OCI-LY7 (cell line): ENCODE data around the gene MTHFR. TPM values are rescaled to one million over a fixed set of nuclear protein-coding genes. Genes with fewer than 3 reads are reported as not detected.

Experiments
- BruUV-seq: library from RNA; stranded (reverse); fragments of 400-500 nt; replicated peaks from 2 replicates; lab custom pipeline; 2021; lab: Mats Ljungman, UMichigan
- CTCF ChIA-PET: fragments of 300-600 bp; sonication (Branson Sonifier 250); formaldehyde crosslinking; loops from one replicate; lab custom pipeline; 2022; ENCODE audit warnings: antibody characterized with exemption; ENCODE audit not compliant: unreplicated experiment; lab: Charles Lee
- POLR2A ChIA-PET: fragments of 300-600 bp; sonication (Branson Sonifier 250); formaldehyde crosslinking; loops from one replicate; lab custom pipeline; 2022; ENCODE audit warnings: antibody characterized with exemption; lab: Charles Lee
- DNase-seq: peaks from one replicate; pipeline ENCODE4 v3.0.0-alpha.2; 2015; ENCODE audit warnings: low spot score
- H2AFZ ChIP-seq: fragments of 200-600 bp; sonication (generic), shearing (Covaris generic); 2 replicates; pipeline ENCODE4 v1.6.1; 2014; ENCODE audit warnings: mild to moderate bottlenecking, antibody characterized with exemption, low read length, moderate library complexity
- H3K27ac ChIP-seq: fragments of 200-600 bp; sonication (generic); 2 replicates; pipeline ENCODE4 v1.5.1; 2014; ENCODE audit warnings: mixed run types, low read depth, mild to moderate bottlenecking, moderate library complexity, low read length, inconsistent platforms; ENCODE audit not compliant: poor library complexity, severe bottlenecking
- H3K36me3 ChIP-seq: fragments of 200-600 bp; sonication (generic); 2 replicates; pipeline ENCODE4 v1.6.1; 2014; ENCODE audit warnings: mild to moderate bottlenecking, antibody characterized with exemption, low read length, moderate library complexity, mixed read lengths; ENCODE audit not compliant: insufficient read depth
- H3K4me1 ChIP-seq: fragments of 200-600 bp; sonication (generic); 2 replicates; pipeline ENCODE4 v1.5.1; 2014; ENCODE audit warnings: mild to moderate bottlenecking, low read length; ENCODE audit not compliant: insufficient read depth, poor library complexity, severe bottlenecking
- H3K4me2 ChIP-seq: fragments of 200-600 bp; sonication (generic); 2 replicates; pipeline ENCODE4 v1.6.1; 2014; ENCODE audit warnings: mild to moderate bottlenecking, low read length
- H3K4me3 ChIP-seq: fragments of 200-600 bp; sonication (generic); 2 replicates; pipeline ENCODE4 v1.5.1; 2014; ENCODE audit warnings: mild to moderate bottlenecking, low read depth, low read length; ENCODE audit not compliant: poor library complexity, severe bottlenecking
- H3K79me2 ChIP-seq: fragments of 200-600 bp; sonication (generic); 2 replicates; pipeline ENCODE4 v1.6.1; 2016; ENCODE audit warnings: low read depth, mild to moderate bottlenecking, low read length, moderate library complexity, mixed read lengths; ENCODE audit not compliant: insufficient read depth
- H3K9me2 ChIP-seq: fragments of 200-600 bp; sonication (generic); 2 replicates; pipeline ENCODE4 v1.6.1; 2016; ENCODE audit warnings: mild to moderate bottlenecking, low read length, mixed read lengths; ENCODE audit not compliant: insufficient read depth
- H3K9me3 ChIP-seq: fragments of 200-600 bp; sonication (generic); 2 replicates; pipeline ENCODE4 v1.6.1; 2014; ENCODE audit warnings: mild to moderate bottlenecking, mixed run types, low read length, mixed read lengths
- H4K20me1 ChIP-seq: fragments of 200-600 bp; sonication (generic); 2 replicates; pipeline ENCODE4 v1.6.1; 2014; ENCODE audit warnings: mild to moderate bottlenecking, antibody characterized with exemption, low read length, moderate library complexity, mixed read lengths; ENCODE audit not compliant: insufficient read depth
- CTCF ChIP-seq: fragments of 200-600 bp; sonication (generic); conservative IDR thresholded peaks from 2 replicates; pipeline ENCODE4 v1.5.1; 2014; ENCODE audit warnings: mild to moderate bottlenecking, antibody characterized with exemption, low read length, moderate library complexity, mixed read lengths
- EZH2phosphoT487 ChIP-seq: fragments of 200-600 bp; sonication (generic); IDR thresholded peaks from 2 replicates; pipeline ENCODE4 v1.6.1; 2018; ENCODE audit warnings: low read depth, borderline replicate concordance, mild to moderate bottlenecking, mixed run types, antibody characterized with exemption, low read length, moderate library complexity, mixed read lengths
- intact Hi-C: fragments of 100-400 bp; cut with micrococcal nuclease; formaldehyde crosslinking; loops from one replicate; pipeline ENCODE4 v1.10.0; 2022; ENCODE audit not compliant: unreplicated experiment
- total RNA-seq, 2 experiments: library from RNA; depleted of rRNA in 1 of 2; stranded (reverse); fragments of >200 nt in 1 of 2; shearing (Covaris generic) in 1 of 2; gene quantifications; 2 replicates each; pipeline ENCODE4 v1.2.3, GENCODE V29; 2014 to 2022

MTHFR gene
- total RNA-seq, 2 experiments from 2014 or later: 31.6 to 54.6 TPM

- H3K4me3 ChIP-seq: no peak overlapping the region
- TF ChIP-seq EZH2phosphoT487 (no peak), CTCF (no peak)
- H3K4me1 ChIP-seq: peaks cover 17% of the 10 kb centered on the region
- ChIA-PET CTCF (no interaction called here), POLR2A (interaction anchor here (0.5 to 1.1 kb wide), 4 partner anchors 15 to 1296 kb away, joined by 3 to 4 read pairs (median 3); no protein-coding TSS in a partner anchor)
- H3K36me3 ChIP-seq: no peaks in the 10 kb centered on the region
- no peaks in the 10 kb centered on the region; the same call in 1 of the 2 replicates for H3K79me2 ChIP-seq
- no peak overlapping the region for H2AFZ ChIP-seq
- H3K9me2 ChIP-seq: no peaks in the 10 kb centered on the region
- H3K9me3 ChIP-seq: no peaks in the 10 kb centered on the region
- no TSS peak for BruUV-seq
- no peak overlapping the region for H3K27ac ChIP-seq
- no peaks in the 10 kb centered on the region for H4K20me1 ChIP-seq
- intact Hi-C loops: loop anchor here (10.0 kb wide), 1 partner anchor 247 kb away; the partner anchor contains the start of gene MFN2
- DNase-seq: no peak
- peak overlapping the region; percentile 8; the same call in 1 of the 2 replicates for H3K4me2 ChIP-seq
These were observed 67.7 kb downstream of the MTHFR start for GRCh38 chr1:11738096-11738495.

- no peaks in the 10 kb centered on the region for H4K20me1 ChIP-seq
- TF ChIP-seq EZH2phosphoT487 (no peak), CTCF (no peak)
- ChIA-PET CTCF (interaction anchor here (0.5 to 0.9 kb wide), 3 partner anchors 17 to 73 kb away, joined by 3 to 5 read pairs (median 4); partner anchors contain the start of gene FBXO6), POLR2A (interaction anchor here (0.9 to 1.1 kb wide), 5 partner anchors 16 to 173 kb away, joined by 3 to 6 read pairs (median 3); no protein-coding TSS in a partner anchor)
- DNase-seq: peak; percentile 64
- H3K4me2 ChIP-seq: peak overlapping the region; percentile 89
- H3K9me3 ChIP-seq: no peaks in the 10 kb centered on the region
- no peaks in the 10 kb centered on the region; the same call in 1 of the 2 replicates for H3K79me2 ChIP-seq
- peak overlapping the region; percentile 81 for H3K4me3 ChIP-seq
- no TSS peak for BruUV-seq
- no peaks in the 10 kb centered on the region for H3K9me2 ChIP-seq
- H3K27ac ChIP-seq: peak overlapping the region; percentile 48
- intact Hi-C loops: loop anchor here (2.0 to 10.0 kb wide), 2 partner anchors 66 to 248 kb away; partner anchors contain the start of gene MFN2
- H3K4me1 ChIP-seq: peaks cover 17% of the 10 kb centered on the region
- H3K36me3 ChIP-seq: no peaks in the 10 kb centered on the region
- H2AFZ ChIP-seq: peak overlapping the region; percentile 53
These were observed 68.8 kb downstream of the MTHFR start for GRCh38 chr1:11736746-11737639.
